Esophagus muscularis mucosa (tissue), 4 donors: Measurements from ENCODE around the gene NAT9. TPM values are rescaled to one million over a fixed set of nuclear protein-coding genes. Genes with fewer than 3 reads are reported as not detected.

Experiments used
- DNase-seq: peaks from one replicate; pipeline ENCODE4 v3.0.0-alpha.2; 2017; ENCODE audit errors: extremely low spot score
- H3K27ac ChIP-seq, 4 donors: fragments of 200-600 bp; sonication (generic); replicated peaks in 1 of 4; 1 replicate in 3 of 4; 2 replicates in 1 of 4; pipeline ENCODE4 v1.5.1; 2016 to 2019; ENCODE audit warnings: mild to moderate bottlenecking in 1 of 4
- H3K27me3 ChIP-seq, 4 donors: fragments of 200-600 bp; sonication (generic); one replicate each; pipeline versions ENCODE4 v1.5.1 to v1.6.0; 2016 to 2019
- H3K36me3 ChIP-seq, 4 donors: fragments of 200-600 bp; sonication (generic); one replicate each; pipeline ENCODE4 v1.5.1; 2016 to 2019
- H3K4me1 ChIP-seq, 4 donors: fragments of 200-600 bp; sonication (generic); one replicate each; pipeline ENCODE4 v1.5.1; 2016 to 2019
- H3K4me3 ChIP-seq, 4 donors: fragments of 200-600 bp; sonication (generic); 1 replicate in 2 of 4; 2 replicates in 2 of 4; pipeline ENCODE4 v1.5.1; 2016 to 2019; ENCODE audit warnings: mild to moderate bottlenecking in 4 of 4, moderate library complexity in 1 of 4
- H3K9me3 ChIP-seq, 4 donors: fragments of 200-600 bp; sonication (generic); 1 replicate in 3 of 4; 2 replicates in 1 of 4; pipeline ENCODE4 v1.5.1; 2016 to 2019
- CTCF ChIP-seq, 3 experiments: fragments of 200-600 bp in 2 of 3; fragments of 450-650 bp in 1 of 3; sonication (generic) in 2 of 3; IDR thresholded peaks; one replicate each; pipeline ENCODE4 v1.5.1; 2017 to 2019; ENCODE audit warnings: antibody characterized with exemption in 3 of 3, mild to moderate bottlenecking in 2 of 3, moderate library complexity in 1 of 3
- EP300 ChIP-seq: sonication (generic); formaldehyde crosslinking; IDR thresholded peaks from one replicate; pipeline ENCODE4 v1.6.1; 2017; ENCODE audit warnings: antibody characterized with exemption
- POLR2A ChIP-seq: fragments of 450-650 bp; IDR thresholded peaks from one replicate; pipeline ENCODE4 v1.6.1; 2017; ENCODE audit warnings: antibody characterized with exemption, moderate library complexity, mild to moderate bottlenecking, low read depth
- POLR2AphosphoS5 ChIP-seq, 2 donors: sonication (generic); formaldehyde crosslinking; IDR thresholded peaks; one replicate each; pipeline ENCODE4 v1.6.1; 2017; ENCODE audit warnings: antibody characterized with exemption in 2 of 2
- WGBS: methylation state at CpG from one replicate; pipeline ENCODE4 v1.1.5; 2018; 5-methylcytosine and 5-hydroxymethylcytosine counted together
- intact Hi-C: fragments of 100-400 bp; cut with DNase I; formaldehyde crosslinking; loops from one replicate; pipeline ENCODE4 v1.15.1; 2023
- total RNA-seq, 4 donors: library from RNA; depleted of rRNA; stranded (reverse); fragments of >200 nt; gene quantifications; one replicate each; pipeline versions ENCODE4 v1.1.0 to v1.2.1, GENCODE V29; 2016

Gene NAT9
- total RNA-seq, 4 donors from 2014 or later: 10.4 to 22.4 (median 17.7) TPM

- H3K27me3 ChIP-seq: no peaks in the 10 kb centered on the region
- peak overlapping the region in 1 of 4 donors; percentile 27 for H3K27ac ChIP-seq
- intact Hi-C loops: no loop called here
- H3K9me3 ChIP-seq: no peaks in the 10 kb centered on the region
- peaks cover 10 to 20% (median 15%) of the 10 kb centered on the region in 4 donors for H3K4me1 ChIP-seq
- H3K4me3 ChIP-seq: no peak overlapping the region
- WGBS: 87% methylated on average over 15 of the region's 15 CpGs
- DNase-seq: no peak
- no peak for TF ChIP-seq EP300
- TF ChIP-seq CTCF (IDR thresholded peaks at IDR 0.05): no peak
- no peak for TF ChIP-seq POLR2A
- no peak for TF ChIP-seq POLR2AphosphoS5 (IDR thresholded peaks at IDR 0.05)
- H3K36me3 ChIP-seq: peaks cover 0 to 35% (median 12%) of the 10 kb centered on the region in 4 donors
Observed at GRCh38 chr17:74810699-74811485, 34.7 kb upstream of the NAT9 start.

GRCh38 chr17:74808714-74809430 is 32.7 kb upstream of the NAT9 start:
- Histone ChIP-seq H3K4me3 (no peak overlapping the region), H3K27me3 (no peaks in the 10 kb centered on the region), H3K9me3 (no peaks in the 10 kb centered on the region), H3K36me3 (peaks cover 0 to 44% (median 17%) of the 10 kb centered on the region in 4 donors), H3K27ac (no peak overlapping the region), H3K4me1 (peaks cover 5 to 25% (median 15%) of the 10 kb centered on the region in 4 donors)
- intact Hi-C loops: no loop called here
- TF ChIP-seq CTCF (IDR thresholded peaks at IDR 0.05) (no peak), POLR2A (no peak), POLR2AphosphoS5 (IDR thresholded peaks at IDR 0.05) (no peak), EP300 (no peak)
- WGBS: 84% methylated on average over 16 of the region's 17 CpGs
- DNase-seq: no peak

- Histone ChIP-seq H3K27me3 (no peaks in the 10 kb centered on the region), H3K4me3 (no peak overlapping the region), H3K27ac (no peak overlapping the region), H3K4me1 (peaks cover 5 to 21% (median 15%) of the 10 kb centered on the region in 4 donors), H3K36me3 (peaks cover 0 to 45% (median 21%) of the 10 kb centered on the region in 4 donors), H3K9me3 (no peaks in the 10 kb centered on the region)
- intact Hi-C loops: no loop called here
- 75% methylated on average over 5 of the region's 6 CpGs for WGBS
- no peak for DNase-seq
- no peak for TF ChIP-seq EP300
- TF ChIP-seq CTCF (IDR thresholded peaks at IDR 0.05): no peak
- TF ChIP-seq POLR2A: no peak
- no peak for TF ChIP-seq POLR2AphosphoS5 (IDR thresholded peaks at IDR 0.05)
Observed at GRCh38 chr17:74807925-74808324, 31.8 kb upstream of the NAT9 start.

GRCh38 chr17:74807441-74807840 is 31.3 kb upstream of the NAT9 start:
- Histone ChIP-seq H3K27me3 (no peaks in the 10 kb centered on the region), H3K4me1 (peaks cover 5 to 16% (median 11%) of the 10 kb centered on the region in 4 donors), H3K4me3 (no peak overlapping the region), H3K9me3 (no peaks in the 10 kb centered on the region), H3K27ac (no peak overlapping the region), H3K36me3 (peaks cover 0 to 40% (median 23%) of the 10 kb centered on the region in 4 donors)
- intact Hi-C loops: no loop called here
- WGBS: 89% methylated on average over 13 of the region's 13 CpGs
- TF ChIP-seq POLR2AphosphoS5 (IDR thresholded peaks at IDR 0.05) (no peak), EP300 (no peak), POLR2A (no peak), CTCF (IDR thresholded peaks at IDR 0.05) (no peak)
- DNase-seq: no peak
